OCI-LY1 (cell line): ENCODE measurements around the gene SYT9.

ENCODE experiments used
- EZH2 ChIP-seq: fragments of 200-600 bp; sonication (generic), shearing (Covaris generic); IDR thresholded peaks from 2 replicates; pipeline ENCODE4 v1.8.0; 2017; ENCODE audit warnings: borderline replicate concordance, mixed run types, mild to moderate bottlenecking, antibody characterized with exemption, low read length, moderate library complexity, mixed read lengths
- TF ChIP-seq, protein P1 (sequence below): fragments of 200-600 bp; sonication (generic), shearing (Covaris generic); IDR thresholded peaks from 2 replicates; pipeline ENCODE4 v1.5.1; 2017; ENCODE audit warnings: mild to moderate bottlenecking, antibody characterized with exemption, low read length, moderate library complexity, mixed read lengths

DNA sequence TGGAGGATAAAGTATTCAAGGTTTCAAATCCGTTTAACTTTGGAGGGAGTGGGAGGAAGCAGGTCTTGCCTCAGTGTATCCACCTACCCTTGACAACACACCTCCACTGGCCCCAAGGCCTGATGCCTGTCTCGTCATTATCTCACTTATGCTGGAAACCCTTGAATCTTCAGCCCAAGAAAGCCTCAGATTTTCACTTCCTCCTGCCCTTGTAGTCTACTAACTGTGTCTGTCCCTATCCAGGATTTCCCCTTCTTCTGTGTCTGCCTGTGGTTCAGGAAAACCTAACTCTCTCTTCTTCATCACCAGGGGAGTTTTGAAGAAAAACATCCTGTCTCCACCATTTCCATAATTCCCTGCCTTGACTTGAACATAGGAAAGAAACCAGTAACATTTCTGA lies 56.1 kb downstream of the SYT9 start:
- TF ChIP-seq EZH2, result no peak
- TF ChIP-seq, protein P1, sequence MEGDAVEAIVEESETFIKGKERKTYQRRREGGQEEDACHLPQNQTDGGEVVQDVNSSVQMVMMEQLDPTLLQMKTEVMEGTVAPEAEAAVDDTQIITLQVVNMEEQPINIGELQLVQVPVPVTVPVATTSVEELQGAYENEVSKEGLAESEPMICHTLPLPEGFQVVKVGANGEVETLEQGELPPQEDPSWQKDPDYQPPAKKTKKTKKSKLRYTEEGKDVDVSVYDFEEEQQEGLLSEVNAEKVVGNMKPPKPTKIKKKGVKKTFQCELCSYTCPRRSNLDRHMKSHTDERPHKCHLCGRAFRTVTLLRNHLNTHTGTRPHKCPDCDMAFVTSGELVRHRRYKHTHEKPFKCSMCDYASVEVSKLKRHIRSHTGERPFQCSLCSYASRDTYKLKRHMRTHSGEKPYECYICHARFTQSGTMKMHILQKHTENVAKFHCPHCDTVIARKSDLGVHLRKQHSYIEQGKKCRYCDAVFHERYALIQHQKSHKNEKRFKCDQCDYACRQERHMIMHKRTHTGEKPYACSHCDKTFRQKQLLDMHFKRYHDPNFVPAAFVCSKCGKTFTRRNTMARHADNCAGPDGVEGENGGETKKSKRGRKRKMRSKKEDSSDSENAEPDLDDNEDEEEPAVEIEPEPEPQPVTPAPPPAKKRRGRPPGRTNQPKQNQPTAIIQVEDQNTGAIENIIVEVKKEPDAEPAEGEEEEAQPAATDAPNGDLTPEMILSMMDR, result no peak
